ENCODE results near the gene CTAG2. TPM values are rescaled to one million over a fixed set of nuclear protein-coding genes. Genes with fewer than 3 reads are reported as not detected.
"Not testable (repeated sequence)": the region's sequence is repeated elsewhere in the genome, so short reads cannot be mapped to it uniquely, and the experiment has no call there.

CTAG2 gene
- total RNA-seq, 2 experiments from 2014 or later = not detected

DNA sequence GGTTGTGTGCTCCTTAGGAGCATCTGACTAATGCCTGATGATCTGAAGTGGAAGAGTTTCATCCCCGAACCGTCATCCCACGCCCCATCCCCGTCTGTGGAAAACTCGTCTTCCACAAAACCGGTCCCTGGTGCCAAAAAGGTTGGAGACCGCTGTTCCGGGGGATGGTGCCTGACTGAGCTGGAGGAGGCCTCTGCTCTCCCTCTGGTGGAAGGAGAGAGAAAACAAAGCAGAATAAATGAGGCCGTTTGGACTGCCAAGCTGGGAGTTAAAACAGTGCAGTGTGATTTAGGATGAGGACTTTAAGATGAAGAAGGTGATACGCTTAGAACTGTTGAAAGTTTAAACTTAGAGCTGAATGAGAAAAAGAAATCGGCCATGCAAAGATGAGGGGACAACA lies 19.7 kb downstream of the CTAG2 start:
- H3K4me1 Mint-ChIP-seq (ENCODE audit: low read depth); H3K27me3 Mint-ChIP-seq; H3K9me3 Mint-ChIP-seq; H3K27ac Mint-ChIP-seq; H3K4me3 Mint-ChIP-seq; H3K36me3 Mint-ChIP-seq; POLR2A ChIA-PET; DNase-seq; intact Hi-C loops (cut with micrococcal nuclease); CTCF ChIA-PET: not testable (repeated sequence)

DNA sequence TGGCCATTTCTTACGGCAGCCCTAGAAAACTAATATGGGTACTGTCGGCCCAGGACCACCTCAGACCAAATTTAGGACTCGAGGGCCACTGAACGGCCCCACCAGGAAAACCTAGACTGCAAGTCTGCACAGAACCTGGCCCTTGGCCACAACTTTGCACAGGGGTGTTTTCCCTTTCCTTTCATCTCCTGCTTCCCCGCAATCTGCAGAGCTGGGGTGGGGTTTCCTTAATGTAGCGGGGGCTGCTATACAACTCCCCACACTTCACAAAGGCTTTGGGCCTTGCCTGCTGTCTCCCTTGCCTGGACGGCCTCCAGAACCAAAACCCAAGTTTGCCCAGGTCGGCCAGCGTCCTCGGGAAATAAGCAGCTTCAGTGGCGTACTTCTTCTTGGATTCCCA lies 22.4 kb downstream of the CTAG2 start:
- intact Hi-C loops (cut with micrococcal nuclease) = not testable (repeated sequence)

DNA sequence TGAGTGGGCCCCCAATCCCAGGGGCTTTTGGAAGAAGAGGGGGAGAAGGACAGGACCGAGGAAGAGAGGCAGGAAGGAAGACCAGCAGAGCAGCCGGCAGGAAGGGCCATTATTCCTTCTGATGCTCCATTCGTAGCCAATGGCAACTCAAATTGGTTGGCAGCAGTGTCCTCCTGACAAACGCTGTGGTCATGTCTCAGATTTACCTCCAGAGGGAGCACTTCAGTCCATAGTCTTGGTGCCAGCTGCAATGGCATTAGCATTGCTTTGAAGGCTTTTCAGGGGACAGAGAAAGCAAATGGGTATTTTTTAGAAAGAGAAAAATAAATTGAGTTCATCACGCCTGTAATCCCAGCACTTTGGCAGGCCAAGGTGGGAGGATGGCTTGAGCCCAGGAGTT lies 24.4 kb downstream of the CTAG2 start:
- H3K4me3 Mint-ChIP-seq; H3K9me3 Mint-ChIP-seq; H3K27me3 Mint-ChIP-seq; H3K4me1 Mint-ChIP-seq (ENCODE audit: low read depth); H3K27ac Mint-ChIP-seq; POLR2A ChIA-PET; DNase-seq; CTCF ChIA-PET; intact Hi-C loops (cut with micrococcal nuclease); H3K36me3 Mint-ChIP-seq: not testable (repeated sequence)

More for the DNA sequence above, 22.4 kb downstream of the CTAG2 start:
- H3K4me3 Mint-ChIP-seq; H3K27ac Mint-ChIP-seq; H3K9me3 Mint-ChIP-seq; CTCF ChIA-PET; DNase-seq; POLR2A ChIA-PET; H3K27me3 Mint-ChIP-seq; H3K4me1 Mint-ChIP-seq (ENCODE audit: low read depth); H3K36me3 Mint-ChIP-seq: not testable (repeated sequence)

DNA sequence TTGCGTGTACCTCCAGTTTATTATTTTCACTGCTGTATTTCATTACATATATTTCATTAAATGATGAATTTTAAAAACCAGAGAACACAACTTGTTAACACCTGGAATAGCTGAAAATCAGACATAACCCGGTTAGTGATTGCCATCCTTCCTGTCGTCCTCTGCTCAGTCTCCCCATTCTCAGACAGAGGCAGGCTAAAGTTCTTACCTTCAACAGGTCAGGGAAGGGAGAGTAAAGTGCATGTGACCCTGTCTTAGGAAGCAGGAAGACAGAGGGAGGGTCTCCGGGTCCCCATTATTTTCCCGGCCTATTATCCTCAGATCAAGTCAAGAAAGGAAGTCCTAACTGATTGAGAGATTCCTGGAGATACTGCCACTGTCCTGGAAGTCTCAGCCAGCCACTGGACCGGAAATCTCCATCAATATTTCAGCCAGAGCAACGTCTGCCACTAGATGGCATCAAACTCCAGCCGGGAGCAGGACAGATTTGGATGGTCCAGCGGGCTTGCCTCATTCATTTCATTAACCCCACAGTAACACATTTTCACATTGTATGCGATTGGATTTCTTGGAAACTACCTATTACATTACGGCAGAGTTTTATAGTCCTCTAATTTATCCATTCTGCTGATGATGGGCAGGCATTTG lies 32.5 kb downstream of the CTAG2 start:
- H3K9me3 Mint-ChIP-seq; H3K4me3 Mint-ChIP-seq; DNase-seq; CTCF ChIA-PET; H3K27me3 Mint-ChIP-seq; intact Hi-C loops (cut with micrococcal nuclease); H3K36me3 Mint-ChIP-seq; POLR2A ChIA-PET; H3K4me1 Mint-ChIP-seq (ENCODE audit: low read depth); H3K27ac Mint-ChIP-seq: not testable (repeated sequence)

DNA sequence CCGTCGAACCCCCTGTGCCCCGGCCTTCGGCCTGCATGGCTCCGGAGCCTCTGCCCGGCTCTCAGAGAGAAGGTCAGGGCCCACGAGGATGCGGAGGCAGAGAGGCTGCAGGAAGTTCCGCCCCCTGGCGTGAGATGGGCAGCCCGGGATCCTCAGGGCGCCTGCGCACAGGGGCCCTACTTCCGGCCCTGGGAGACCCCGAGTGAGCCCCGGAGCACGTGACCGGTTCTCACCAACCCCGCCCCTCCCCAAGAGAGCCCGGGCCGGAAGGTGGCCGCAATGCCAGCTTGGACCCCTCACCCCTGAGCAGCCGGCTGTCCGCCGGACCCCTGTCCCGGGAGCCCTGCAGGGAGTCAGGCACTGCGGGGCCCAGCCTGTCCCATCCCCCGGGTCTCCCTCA lies 34.2 kb downstream of the CTAG2 start, which contains the start of gene CTAG1B:
TSS of gene CTAG1B (minus strand) at position 101 of the 400 bp plus-strand sequence. CDS start at position 37, 64 bp downstream.
- CTCF ChIA-PET; H3K36me3 Mint-ChIP-seq; H3K27me3 Mint-ChIP-seq; DNase-seq; POLR2A ChIA-PET; H3K4me1 Mint-ChIP-seq (ENCODE audit: low read depth); H3K27ac Mint-ChIP-seq; intact Hi-C loops (cut with micrococcal nuclease); H3K9me3 Mint-ChIP-seq; H3K4me3 Mint-ChIP-seq: not testable (repeated sequence)

DNA sequence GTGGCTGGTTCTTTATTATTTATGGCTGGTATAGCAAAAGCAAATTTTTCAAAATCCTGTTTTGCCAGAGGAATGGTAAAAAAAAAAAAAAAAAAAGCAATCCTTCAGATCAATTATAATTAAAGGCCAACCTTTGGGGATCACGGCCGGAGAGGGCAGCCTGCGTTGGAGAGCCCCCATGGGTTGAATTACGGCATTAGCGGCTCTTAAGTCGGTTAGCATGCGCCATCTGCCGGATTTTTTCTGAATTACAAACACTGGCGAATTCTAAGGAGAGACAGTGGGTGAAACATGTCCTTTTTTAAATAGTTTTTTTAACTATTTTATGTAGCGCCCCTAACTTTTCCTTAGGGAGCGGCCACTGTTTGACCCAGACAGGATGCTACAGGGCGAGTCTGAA lies 39.8 kb downstream of the CTAG2 start:
- H3K36me3 Mint-ChIP-seq; H3K27me3 Mint-ChIP-seq; H3K4me3 Mint-ChIP-seq; CTCF ChIA-PET; POLR2A ChIA-PET; H3K27ac Mint-ChIP-seq; H3K4me1 Mint-ChIP-seq (ENCODE audit: low read depth); H3K9me3 Mint-ChIP-seq; intact Hi-C loops (cut with micrococcal nuclease); DNase-seq: not testable (repeated sequence)

DNA sequence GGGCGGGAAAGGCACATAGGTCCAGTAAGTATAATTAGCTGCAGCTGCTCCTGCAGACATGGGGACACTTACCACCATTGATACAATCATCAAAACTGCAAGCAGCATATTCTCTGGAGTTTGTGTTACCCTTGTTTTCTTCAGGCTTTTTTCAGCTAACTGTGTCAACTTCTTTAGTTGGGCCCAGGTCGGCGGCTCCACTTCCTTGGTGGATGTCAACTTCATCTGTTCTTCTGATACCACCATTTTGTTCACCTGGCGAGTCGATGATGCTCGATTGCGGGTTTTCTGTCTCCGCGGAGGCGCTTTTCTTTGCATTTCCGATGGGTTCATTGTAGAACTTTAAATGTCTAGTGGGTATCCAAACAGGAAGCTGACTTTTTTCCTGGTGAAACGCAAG lies 42.2 kb downstream of the CTAG2 start:
- H3K4me3 Mint-ChIP-seq; H3K9me3 Mint-ChIP-seq; DNase-seq; CTCF ChIA-PET; H3K27ac Mint-ChIP-seq; H3K36me3 Mint-ChIP-seq; intact Hi-C loops (cut with micrococcal nuclease); H3K4me1 Mint-ChIP-seq (ENCODE audit: low read depth); H3K27me3 Mint-ChIP-seq; POLR2A ChIA-PET: not testable (repeated sequence)

DNA sequence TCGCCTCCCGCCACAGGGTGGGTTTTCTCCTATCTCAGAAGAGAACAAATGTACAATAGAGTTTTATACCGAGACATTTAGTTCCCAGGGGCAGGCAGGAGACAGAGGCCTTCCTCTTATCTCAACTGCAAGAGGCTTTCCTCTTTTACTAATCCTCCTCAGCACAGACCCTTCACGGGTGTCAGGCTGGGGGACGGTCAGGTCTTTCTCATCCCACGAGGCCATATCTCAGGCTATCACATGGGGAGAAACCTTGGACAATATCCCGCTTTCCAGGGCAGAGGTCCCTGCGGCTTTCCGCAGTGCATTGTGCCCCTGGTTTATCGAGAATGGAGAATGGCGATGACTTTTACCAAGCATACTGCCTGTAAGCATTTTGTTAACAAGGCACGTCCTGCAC lies 44.6 kb downstream of the CTAG2 start:
- H3K9me3 Mint-ChIP-seq; H3K4me1 Mint-ChIP-seq (ENCODE audit: low read depth); H3K4me3 Mint-ChIP-seq; POLR2A ChIA-PET; H3K36me3 Mint-ChIP-seq; DNase-seq; H3K27ac Mint-ChIP-seq; H3K27me3 Mint-ChIP-seq; CTCF ChIA-PET; intact Hi-C loops (cut with micrococcal nuclease): not testable (repeated sequence)

DNA sequence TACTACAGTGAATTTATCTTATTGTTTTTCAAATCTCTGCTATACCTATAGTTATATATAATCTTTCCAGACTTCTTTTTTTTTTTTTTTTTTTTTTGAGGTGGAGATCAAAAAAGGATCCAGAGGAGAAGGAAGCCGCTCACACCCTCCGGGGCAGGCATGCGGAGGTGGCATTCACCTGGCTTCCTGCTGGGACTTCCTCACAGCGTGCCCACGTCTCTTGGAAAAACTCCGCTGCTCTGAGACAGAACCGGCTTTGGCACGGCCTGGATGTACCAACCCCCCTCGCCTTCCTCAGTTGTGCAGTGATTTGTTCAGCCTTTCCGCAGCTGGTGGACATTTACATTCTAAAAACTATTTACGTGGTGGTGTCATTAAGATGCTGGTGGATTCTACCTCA lies 45.4 kb downstream of the CTAG2 start:
- H3K9me3 Mint-ChIP-seq; H3K4me3 Mint-ChIP-seq; DNase-seq; intact Hi-C loops (cut with micrococcal nuclease); H3K36me3 Mint-ChIP-seq; POLR2A ChIA-PET; H3K27ac Mint-ChIP-seq; H3K27me3 Mint-ChIP-seq; CTCF ChIA-PET; H3K4me1 Mint-ChIP-seq (ENCODE audit: low read depth): not testable (repeated sequence)

DNA sequence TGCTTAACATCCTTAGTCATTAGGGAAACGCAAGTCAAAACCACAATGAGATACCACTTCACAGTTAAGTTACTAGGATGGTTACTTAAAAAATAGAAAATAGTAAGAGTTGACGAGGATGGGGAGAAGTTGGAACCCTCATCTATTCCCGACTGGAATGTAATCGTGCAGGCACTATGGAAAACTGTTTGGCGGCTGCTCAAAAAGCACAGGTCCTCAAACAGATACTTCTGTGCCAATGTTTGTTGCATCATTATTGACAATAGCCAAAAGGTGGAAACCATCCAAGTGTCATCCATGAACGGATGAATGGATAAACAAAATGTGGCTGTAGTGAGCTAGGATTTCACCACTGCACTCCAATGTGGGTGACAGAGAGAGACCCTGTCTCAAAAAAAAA lies 46.0 kb downstream of the CTAG2 start:
- POLR2A ChIA-PET = no interaction called here
- H3K27me3 Mint-ChIP-seq = no peaks in the 10 kb centered on the region
- H3K27ac Mint-ChIP-seq = no peak overlapping the region
- intact Hi-C loops (cut with micrococcal nuclease) = no loop called here
- DNase-seq = no peak
- H3K9me3 Mint-ChIP-seq = no peaks in the 10 kb centered on the region
- CTCF ChIA-PET = interaction anchor here (1.1 kb wide), 1 partner anchor 16 kb away, joined by 3 read pairs; no protein-coding TSS in a partner anchor
- H3K36me3 Mint-ChIP-seq = no peaks in the 10 kb centered on the region
- no peak overlapping the region for H3K4me3 Mint-ChIP-seq
- peaks cover 6% of the 10 kb centered on the region for H3K4me1 Mint-ChIP-seq (ENCODE audit: low read depth)

DNA sequence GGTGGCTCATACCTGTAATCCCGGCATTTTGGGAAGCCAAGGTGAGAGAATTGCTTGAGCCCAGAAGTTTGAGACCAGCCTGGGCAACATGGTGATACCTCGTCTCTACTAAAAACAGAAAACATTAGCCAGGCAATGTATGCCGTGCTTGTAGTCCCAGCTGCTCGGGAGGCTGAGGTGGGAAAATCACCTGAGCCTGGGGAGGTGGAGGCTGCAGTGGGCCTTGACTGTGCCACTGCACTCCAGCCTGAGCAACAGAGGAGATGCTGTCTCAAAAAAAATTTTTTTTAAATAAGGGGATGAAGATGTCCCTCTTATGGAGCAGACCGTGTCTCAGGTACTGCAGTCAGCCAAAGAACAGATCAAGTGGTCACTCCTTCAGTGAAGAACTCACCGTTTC lies 47.8 kb downstream of the CTAG2 start:
- no peaks in the 10 kb centered on the region for H3K9me3 Mint-ChIP-seq
- H3K27me3 Mint-ChIP-seq = peaks cover 2% of the 10 kb centered on the region
- no peak overlapping the region for H3K4me3 Mint-ChIP-seq
- CTCF ChIA-PET = no interaction called here
- intact Hi-C loops (cut with micrococcal nuclease) = no loop called here
- H3K4me1 Mint-ChIP-seq (ENCODE audit: low read depth) = peaks cover 6% of the 10 kb centered on the region
- H3K27ac Mint-ChIP-seq = no peak overlapping the region
- POLR2A ChIA-PET = no interaction called here
- no peak for DNase-seq
- no peaks in the 10 kb centered on the region for H3K36me3 Mint-ChIP-seq

DNA sequence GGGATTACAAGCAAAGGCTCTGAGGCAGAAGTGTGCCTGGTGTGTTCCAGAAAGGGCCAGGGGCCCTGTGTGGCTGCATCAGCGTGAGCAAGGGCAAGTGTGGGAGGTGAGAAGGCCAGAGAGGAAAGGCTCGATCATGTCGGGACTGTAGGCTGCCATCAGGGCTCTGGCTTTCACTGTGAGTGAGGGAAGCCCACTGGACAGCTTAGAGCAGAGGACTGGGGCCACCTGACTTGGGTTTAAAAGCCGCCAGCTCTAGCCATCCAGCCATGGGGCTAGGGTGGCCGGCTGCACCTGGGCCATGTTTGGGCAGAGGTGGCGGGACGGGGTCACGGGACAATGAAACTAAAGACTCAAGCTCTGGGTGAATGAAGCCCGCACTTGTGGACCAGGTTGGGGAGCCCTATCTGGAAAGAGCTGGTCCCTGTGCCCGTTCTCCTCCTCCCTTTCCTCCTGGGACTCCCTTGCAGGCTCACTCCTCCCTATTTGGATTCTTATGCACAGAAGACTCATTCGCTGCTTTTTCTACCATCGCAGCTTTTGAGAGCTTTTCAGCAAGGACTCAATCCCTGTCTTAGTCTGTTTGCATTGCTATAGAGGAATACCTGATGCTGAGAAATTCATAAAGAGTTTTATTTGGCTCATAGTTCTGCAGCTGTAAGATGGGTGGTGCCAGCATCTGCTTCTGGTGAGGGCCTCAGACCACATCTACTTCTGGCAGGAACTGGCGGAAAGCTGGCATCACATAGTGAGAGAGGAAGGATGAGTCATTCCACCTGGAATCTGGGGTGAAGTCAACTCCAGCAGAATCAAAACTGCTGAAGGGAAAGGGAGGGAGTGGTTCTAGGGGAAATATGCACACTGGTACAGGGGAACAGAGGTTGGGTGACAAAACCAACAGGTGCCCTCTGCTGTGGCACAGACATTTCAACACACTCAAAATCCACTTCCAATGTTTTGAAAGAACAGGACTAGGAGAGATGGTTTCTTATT lies 49.6 kb downstream of the CTAG2 start:
- ChIA-PET CTCF (no interaction called here), POLR2A (no interaction called here)
- H3K4me1 Mint-ChIP-seq (ENCODE audit: low read depth) = peaks cover 9% of the 10 kb centered on the region
- H3K36me3 Mint-ChIP-seq = no peaks in the 10 kb centered on the region
- intact Hi-C loops (cut with micrococcal nuclease) = no loop called here
- no peaks in the 10 kb centered on the region for H3K9me3 Mint-ChIP-seq
- H3K27ac Mint-ChIP-seq = no peak overlapping the region
- DNase-seq = no peak
- no peak overlapping the region for H3K4me3 Mint-ChIP-seq
- H3K27me3 Mint-ChIP-seq = peaks cover 2% of the 10 kb centered on the region

Data from activated CD4-positive, alpha-beta memory T cell treated with anti-CD3 and anti-CD28 coated beads for 36 hours (primary cell).